Measurements from ENCODE around the gene TECTB.

The TECTB gene

GRCh38 chr10:112304267-112304859, 21.2 kb downstream of the TECTB start:
- in situ Hi-C loops (cut with HindIII; ENCODE audit: low sequenced_read_pairs) = loop anchor here (5.0 kb wide), 1 partner anchor 57 kb away; no protein-coding TSS in a partner anchor

DNA sequence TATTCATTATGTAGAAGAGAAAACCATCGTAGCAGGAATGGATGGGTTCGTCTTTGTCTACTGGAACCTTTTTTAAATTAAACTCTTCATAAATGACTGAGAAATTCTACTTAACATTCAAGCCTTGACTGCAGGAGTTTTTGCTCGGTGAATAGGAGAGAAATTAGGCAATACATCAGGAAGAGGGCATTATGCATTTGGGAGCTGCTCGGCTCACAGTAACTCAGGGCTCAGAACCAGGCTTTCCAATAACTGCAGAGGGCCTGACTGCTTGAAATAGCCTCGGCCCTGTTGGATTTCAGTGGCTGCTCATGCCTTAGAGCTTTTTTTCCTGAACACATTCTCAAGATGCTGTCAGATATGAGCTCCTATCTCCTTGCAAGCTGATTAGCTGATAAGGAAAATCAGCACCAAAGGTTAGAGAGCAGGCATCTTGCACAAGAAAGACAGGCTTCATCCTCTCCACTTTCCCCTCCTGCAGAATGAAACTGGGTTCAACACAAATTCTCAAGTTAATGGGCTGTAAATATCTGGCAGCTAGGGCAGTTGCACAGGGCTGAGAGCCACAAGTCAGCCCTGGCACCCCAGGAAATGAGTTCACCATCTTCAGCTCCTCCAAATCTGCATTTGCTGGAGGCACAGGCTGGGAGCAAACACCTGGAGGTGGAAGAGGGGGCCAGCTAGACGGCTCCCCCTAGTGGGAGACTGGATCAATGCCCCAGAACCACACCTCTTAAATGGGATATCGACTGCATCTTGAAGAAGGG, 24.3 kb downstream of the TECTB start:
- in situ Hi-C loops (cut with HindIII; ENCODE audit: low sequenced_read_pairs) = no loop called here

GRCh38 chr10:112308125-112308502, 24.9 kb downstream of the TECTB start:
- in situ Hi-C loops (cut with HindIII; ENCODE audit: low sequenced_read_pairs) = no loop called here

DNA sequence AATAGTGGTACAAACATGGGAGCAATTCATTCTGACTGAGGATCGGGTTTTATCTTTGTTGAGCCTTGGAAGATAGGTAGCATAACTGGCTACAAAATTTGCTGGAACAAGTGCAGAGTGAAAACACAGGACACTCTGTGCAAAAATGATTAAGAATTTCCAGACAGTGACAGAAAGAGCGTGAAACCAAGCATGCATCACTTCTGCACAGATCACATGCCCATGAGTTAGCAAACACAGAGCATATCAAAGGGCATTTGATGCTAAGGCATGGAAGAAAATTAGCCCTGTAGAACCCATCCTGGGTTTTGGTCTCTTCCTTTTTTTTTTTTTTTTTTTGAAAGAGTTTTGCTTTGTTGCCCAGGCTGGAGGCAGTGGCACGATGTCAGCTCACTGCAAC, 28.3 kb downstream of the TECTB start:
- in situ Hi-C loops (cut with HindIII; ENCODE audit: low sequenced_read_pairs) = no loop called here

DNA sequence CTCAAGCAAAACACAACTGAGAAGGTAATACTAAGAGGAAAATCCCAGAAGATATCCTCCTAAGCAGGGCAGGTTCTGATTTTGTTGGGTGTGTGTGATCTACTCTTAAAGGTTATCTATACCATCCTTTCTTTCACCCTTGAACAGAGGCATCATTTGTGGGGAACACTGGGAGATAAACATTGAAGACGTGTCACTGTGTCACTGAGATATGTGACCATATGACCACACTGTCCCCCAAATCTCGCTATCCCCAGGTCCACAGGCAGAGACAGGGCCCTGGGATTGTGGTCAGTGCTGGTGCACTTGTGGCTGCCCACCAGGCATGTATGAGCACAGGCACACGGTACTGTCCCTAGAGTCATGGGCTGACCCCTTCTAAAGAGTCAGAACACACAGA, 30.0 kb downstream of the TECTB start:
- in situ Hi-C loops (cut with HindIII; ENCODE audit: low sequenced_read_pairs) = no loop called here

- in situ Hi-C loops (cut with HindIII; ENCODE audit: low sequenced_read_pairs) = no loop called here
Measured at GRCh38 chr10:112313911-112314310, 30.7 kb downstream of the TECTB start.

DNA sequence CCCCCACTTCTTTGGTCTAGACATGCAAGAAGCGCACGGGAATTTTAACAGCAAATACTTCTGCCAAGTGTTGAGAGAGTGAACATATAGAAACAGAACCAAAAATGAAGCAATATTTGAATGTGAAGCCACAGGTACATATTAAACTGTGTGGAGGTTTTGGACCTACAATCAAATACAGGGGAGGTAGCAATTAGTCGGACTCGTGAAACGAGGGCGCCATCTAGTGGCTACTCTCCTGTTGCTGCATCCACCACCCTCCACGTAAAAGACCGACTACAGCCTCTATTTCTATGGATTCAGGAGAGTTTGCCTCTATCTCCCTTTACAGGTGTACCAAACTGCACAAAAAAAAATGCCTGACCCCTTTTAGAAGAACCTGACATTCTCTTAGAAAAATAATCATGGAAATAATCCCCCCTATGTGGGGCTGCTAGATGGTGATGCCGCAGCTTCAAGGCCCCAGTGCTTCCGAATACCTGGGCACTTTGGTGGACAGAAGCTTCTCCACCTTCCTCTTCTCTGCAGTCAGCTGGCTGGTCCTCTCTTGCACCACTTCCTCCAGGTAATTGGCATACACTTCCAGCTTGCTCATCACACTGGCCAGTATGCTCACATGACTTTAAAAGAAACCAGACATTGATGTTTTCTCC, 31.7 kb downstream of the TECTB start:
- in situ Hi-C loops (cut with HindIII; ENCODE audit: low sequenced_read_pairs) = no loop called here

DNA sequence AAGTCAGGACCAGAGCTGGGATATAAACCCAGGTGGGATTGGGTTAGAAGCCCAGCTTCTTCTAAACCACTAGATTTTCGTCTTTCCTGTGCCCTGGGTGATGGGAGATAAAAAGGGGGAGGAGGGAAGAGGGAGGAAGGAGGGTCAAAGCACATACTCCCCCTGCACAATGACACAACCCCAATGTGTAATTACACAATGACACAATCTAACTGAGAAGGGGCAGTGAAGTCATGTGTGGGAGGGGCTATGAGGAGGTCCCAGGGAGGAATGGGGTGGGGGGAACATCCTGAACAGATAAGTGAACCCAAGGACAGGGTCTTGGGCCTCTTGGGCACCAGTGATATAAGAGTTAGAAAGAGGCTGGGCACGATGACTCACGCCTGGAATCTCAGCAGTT, 44.5 kb downstream of the TECTB start:
- in situ Hi-C loops (cut with HindIII; ENCODE audit: low sequenced_read_pairs) = no loop called here

- in situ Hi-C loops (cut with HindIII; ENCODE audit: low sequenced_read_pairs) = no loop called here
Measured at GRCh38 chr10:112330162-112330561, 47.0 kb downstream of the TECTB start.

- in situ Hi-C loops (cut with HindIII; ENCODE audit: low sequenced_read_pairs) = no loop called here
Measured at GRCh38 chr10:112330607-112331160, 47.5 kb downstream of the TECTB start.

- in situ Hi-C loops (cut with HindIII; ENCODE audit: low sequenced_read_pairs) = no loop called here
Measured at GRCh38 chr10:112332022-112332421, 48.8 kb downstream of the TECTB start.

DNA sequence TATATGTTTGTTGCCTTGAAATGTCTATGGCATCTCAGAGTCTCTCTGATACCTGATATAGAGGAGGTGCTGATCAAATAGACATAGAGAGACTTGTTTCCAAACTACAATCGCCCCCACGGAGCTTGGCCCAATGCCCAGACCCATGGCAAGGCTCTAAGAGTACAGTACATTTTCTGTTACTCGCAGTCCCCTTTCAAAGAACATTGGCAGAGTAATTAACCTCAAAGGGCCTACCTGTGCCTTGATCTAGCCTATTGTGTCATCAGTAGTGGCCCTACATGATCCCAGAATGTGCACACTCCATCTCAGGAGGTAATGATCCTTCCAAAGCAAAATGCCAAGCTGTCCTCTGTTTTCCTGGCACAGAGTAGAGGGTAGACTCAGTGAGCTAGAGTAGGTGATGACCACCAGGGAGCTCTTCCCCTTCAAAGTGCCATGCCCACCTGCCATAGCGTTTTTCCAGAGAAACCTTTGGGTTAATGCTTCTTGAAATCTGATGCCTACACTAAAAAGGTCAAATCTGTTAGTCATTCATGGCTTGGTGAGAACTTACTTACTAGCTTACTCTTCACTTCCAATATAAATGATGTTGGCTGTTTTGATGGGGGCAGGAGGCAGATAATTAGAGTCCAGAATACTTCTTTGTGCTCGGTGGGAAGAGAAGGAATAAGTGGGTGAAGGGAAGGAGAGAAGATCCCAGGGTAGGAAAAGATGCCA, 49.5 kb downstream of the TECTB start:
- in situ Hi-C loops (cut with HindIII; ENCODE audit: low sequenced_read_pairs) = no loop called here

DNA sequence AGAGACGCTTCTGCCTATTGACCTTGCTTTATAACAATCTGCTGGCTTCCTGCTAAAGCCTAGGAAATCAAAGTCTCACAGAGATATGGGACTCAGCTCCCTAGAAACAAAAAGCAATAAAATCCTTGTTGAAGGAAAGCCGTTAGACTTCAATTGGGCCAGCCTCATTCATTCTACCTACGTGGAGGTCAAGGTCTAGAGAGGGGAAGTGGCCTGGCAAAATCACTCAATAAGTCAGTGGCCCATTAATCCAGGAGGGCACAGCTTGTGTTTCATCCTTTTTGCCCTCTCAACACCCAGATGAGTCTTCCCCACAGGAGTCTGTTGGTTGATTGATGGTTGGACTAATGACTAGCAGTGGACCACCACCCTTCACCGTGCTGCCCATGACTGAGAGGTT, 50.3 kb downstream of the TECTB start:
- in situ Hi-C loops (cut with HindIII; ENCODE audit: low sequenced_read_pairs) = no loop called here

GRCh38 chr10:112335111-112335867, 52.1 kb downstream of the TECTB start:
- in situ Hi-C loops (cut with HindIII; ENCODE audit: low sequenced_read_pairs) = no loop called here

GRCh38 chr10:112335868-112336265, 52.7 kb downstream of the TECTB start:
- in situ Hi-C loops (cut with HindIII; ENCODE audit: low sequenced_read_pairs) = no loop called here

DNA sequence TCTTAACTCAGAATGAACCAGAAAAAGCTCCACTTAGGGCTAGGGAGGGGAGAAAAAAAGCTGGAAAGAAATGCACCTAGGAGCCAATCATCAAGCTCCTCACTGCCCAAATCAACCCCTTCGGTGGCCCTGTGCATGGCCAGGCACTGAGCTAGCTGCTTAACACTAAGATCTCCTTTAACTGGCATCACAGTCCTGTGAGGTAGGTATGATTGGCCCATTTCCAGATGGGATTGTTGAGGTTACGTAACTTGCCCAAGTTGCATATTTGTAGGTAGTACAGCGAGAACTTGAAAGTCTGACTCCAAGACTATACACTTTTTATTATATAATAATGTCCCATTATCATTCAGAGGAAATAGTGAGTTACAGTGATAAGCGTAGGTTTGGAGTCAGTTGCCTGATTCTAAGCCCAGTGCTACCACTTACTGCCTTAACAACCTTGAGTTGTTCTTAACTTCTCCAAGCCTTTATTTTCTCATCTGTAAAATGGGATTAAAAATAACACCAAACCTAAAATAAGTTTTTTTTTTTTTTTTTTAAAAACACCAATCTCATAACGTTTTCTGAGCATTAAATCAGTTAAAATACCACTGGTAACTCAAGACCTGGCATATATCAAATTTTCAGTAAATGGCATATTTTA, 53.5 kb downstream of the TECTB start:
- in situ Hi-C loops (cut with HindIII; ENCODE audit: low sequenced_read_pairs) = no loop called here

- in situ Hi-C loops (cut with HindIII; ENCODE audit: low sequenced_read_pairs) = no loop called here
Measured at GRCh38 chr10:112338957-112339356, 55.8 kb downstream of the TECTB start.

DNA sequence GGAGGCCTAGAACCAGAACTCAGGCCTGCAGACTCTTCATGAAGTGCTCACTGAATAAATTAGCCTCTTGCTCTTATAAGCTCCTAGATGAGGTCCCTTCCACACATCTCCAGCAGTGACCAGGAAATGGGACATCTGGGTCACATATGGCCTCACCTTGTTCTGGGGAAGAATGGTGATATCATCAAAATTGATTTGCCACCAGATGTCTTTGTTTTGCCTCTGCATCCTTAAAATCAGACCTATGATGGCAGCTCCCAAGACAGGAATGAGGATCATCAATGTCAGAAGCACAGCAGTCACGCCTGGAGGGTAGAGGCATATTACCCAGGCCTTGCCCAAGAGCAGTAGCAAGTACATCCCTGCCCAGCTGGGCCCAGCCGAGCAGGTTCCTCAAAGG, 57.4 kb downstream of the TECTB start:
- in situ Hi-C loops (cut with HindIII; ENCODE audit: low sequenced_read_pairs) = no loop called here

GRCh38 chr10:112343056-112343806, 60.0 kb downstream of the TECTB start:
- in situ Hi-C loops (cut with HindIII; ENCODE audit: low sequenced_read_pairs) = no loop called here
